ENCODE measurements around the gene PSMC1. TPM values are rescaled to one million over a fixed set of nuclear protein-coding genes. Genes with fewer than 3 reads are reported as not detected.
A peak's percentile ranks its signal among the peaks of the same experiment; 100 is the strongest.

PSMC1 gene
- total and polyA plus RNA-seq, 10 of the 15 experiments (the other 5 are each of a cell fraction or from before 2014, with no cell fraction given) = 97.4 to 286 (median 209) TPM

GRCh38 chr14:90274019-90274418 is 17.7 kb downstream of the PSMC1 start:
- H3K36me3 ChIP-seq (ENCODE audit: control insufficient read depth in 2 of 2, insufficient read depth in 2 of 2, low read length in 1 of 2) = peaks cover 13 to 27% of the 10 kb centered on the region in 2 experiments
- no peaks in the 10 kb centered on the region for H3K79me2 ChIP-seq (ENCODE audit: control insufficient read depth, insufficient read depth, low read length)
- no peaks in the 10 kb centered on the region for H3K4me1 ChIP-seq (ENCODE audit: control insufficient read depth, insufficient read depth, low read length)
- ChIA-PET CTCF (no interaction called here), SMC1A (ENCODE audit: uncharacterized antibody, unreplicated experiment) (no interaction called here), POLR2A (no interaction called here), RAD21 (ENCODE audit: unreplicated experiment) (no interaction called here)
- H4K20me1 ChIP-seq (ENCODE audit: control insufficient read depth, insufficient read depth) = no peaks in the 10 kb centered on the region
- no peak overlapping the region for H3K27ac ChIP-seq (ENCODE audit: control insufficient read depth, insufficient read depth)
- peak; percentile 34 for ATAC-seq
- no peak for DNase-seq (ENCODE audit: low read depth, low spot score)
- TF ChIP-seq CHD1 (IDR thresholded peaks at IDR 0.05; ENCODE audit: low read depth, low read length) (no peak), POLR2AphosphoS5 (IDR thresholded peaks at IDR 0.05; ENCODE audit: low read length) (peak; percentile 48; the same call in 1 of the 2 replicates), POLR2A (IDR thresholded peaks at IDR 0.05; ENCODE audit: low read depth, low read length) (peak; percentile 80)
- no peaks in the 10 kb centered on the region for H3K27me3 ChIP-seq (replicated peaks in 1 of 2; ENCODE audit: control insufficient read depth in 2 of 2, insufficient read depth in 2 of 2, low read length in 1 of 2)
- no peak overlapping the region for H3K4me2 ChIP-seq (ENCODE audit: control insufficient read depth, insufficient read depth)
- no peak overlapping the region for H3K4me3 ChIP-seq
- WGBS (ENCODE audit: insufficient coverage, insufficient replicate concordance, low lambda C conversion rate, missing lambda C conversion rate) = 85% methylated on average over 7 of the region's 9 CpGs
- intact Hi-C loops (cut with micrococcal nuclease; ENCODE audit: unreplicated experiment) (no loop called here), in situ Hi-C loops (cut with MboI) (no loop called here)
- FAIRE-seq = no peak
- no peak overlapping the region for H2AFZ ChIP-seq (ENCODE audit: control insufficient read depth, low read depth, low read length)
- no TSS peak for BruUV-seq (replicated peaks)
- no peaks in the 10 kb centered on the region for H3K9me3 ChIP-seq (replicated peaks; ENCODE audit: control insufficient read depth, insufficient read depth, low read length)
- no peak overlapping the region for H3K9ac ChIP-seq (ENCODE audit: control insufficient read depth, insufficient read depth, low read length)

- Histone ChIP-seq H3K4me1 (ENCODE audit: control insufficient read depth, insufficient read depth, low read length) (no peaks in the 10 kb centered on the region), H3K36me3 (ENCODE audit: control insufficient read depth in 2 of 2, insufficient read depth in 2 of 2, low read length in 1 of 2) (peaks cover 13 to 22% of the 10 kb centered on the region in 2 experiments), H3K4me3 (no peak overlapping the region), H3K27ac (ENCODE audit: control insufficient read depth, insufficient read depth) (no peak overlapping the region), H3K9me3 (replicated peaks; ENCODE audit: control insufficient read depth, insufficient read depth, low read length) (no peaks in the 10 kb centered on the region), H3K4me2 (ENCODE audit: control insufficient read depth, insufficient read depth) (no peak overlapping the region), H2AFZ (ENCODE audit: control insufficient read depth, low read depth, low read length) (no peak overlapping the region), H3K9ac (ENCODE audit: control insufficient read depth, insufficient read depth, low read length) (no peak overlapping the region), H4K20me1 (ENCODE audit: control insufficient read depth, insufficient read depth) (no peaks in the 10 kb centered on the region), H3K27me3 (replicated peaks in 1 of 2; ENCODE audit: control insufficient read depth in 2 of 2, insufficient read depth in 2 of 2, low read length in 1 of 2) (no peaks in the 10 kb centered on the region), H3K79me2 (ENCODE audit: control insufficient read depth, insufficient read depth, low read length) (no peaks in the 10 kb centered on the region)
- POLR2A ChIA-PET = no interaction called here
- TF ChIP-seq SIN3A (IDR thresholded peaks at IDR 0.05; ENCODE audit: low read depth, low read length) = no peak
- TF ChIP-seq SPI1 (IDR thresholded peaks at IDR 0.05; ENCODE audit: borderline replicate concordance, insufficient read depth, low read depth, low read length) = no peak
- TF ChIP-seq HDAC6 (IDR thresholded peaks at IDR 0.05; ENCODE audit: unreplicated experiment) = no peak
- TF ChIP-seq ZNF217 (IDR thresholded peaks at IDR 0.05) = no peak
- no peak for TF ChIP-seq NRF1 (conservative IDR thresholded peaks at IDR 0.05; ENCODE audit: low read depth, low read length)
- TF ChIP-seq RAD51 (IDR thresholded peaks at IDR 0.05) = no peak
- TF ChIP-seq PAX8 (IDR thresholded peaks at IDR 0.05) = no peak
- no peak for TF ChIP-seq ZZZ3 (IDR thresholded peaks at IDR 0.05; ENCODE audit: control insufficient read depth, insufficient read length, low read depth)
- TF ChIP-seq ZNF207 (IDR thresholded peaks at IDR 0.05; ENCODE audit: borderline replicate concordance) = no peak
- no peak for TF ChIP-seq CHD4 (IDR thresholded peaks at IDR 0.05)
- TF ChIP-seq NBN (IDR thresholded peaks at IDR 0.05) = no peak
- no peak for TF ChIP-seq USF1 (IDR thresholded peaks at IDR 0.05; ENCODE audit: borderline replicate concordance, extremely low read length, insufficient read depth, low read depth, low read length)
- TF ChIP-seq SUPT20H (IDR thresholded peaks at IDR 0.05; ENCODE audit: borderline replicate concordance, control insufficient read depth, low read depth, low read length) = no peak
- no TSS peak for BruUV-seq (replicated peaks)
- FAIRE-seq (no peak), ATAC-seq (peak; percentile 11; the same call in 1 of the 3 replicates), DNase-seq (ENCODE audit: low read depth, low spot score) (no peak)
- 76% methylated on average over 8 of the region's 8 CpGs for WGBS (ENCODE audit: insufficient coverage, insufficient replicate concordance, low lambda C conversion rate, missing lambda C conversion rate)
- in situ Hi-C loops (cut with MboI) = no loop called here
- SMC1A ChIA-PET (ENCODE audit: uncharacterized antibody, unreplicated experiment) = no interaction called here
- intact Hi-C loops (cut with micrococcal nuclease; ENCODE audit: unreplicated experiment) = no loop called here
- RAD21 ChIA-PET (ENCODE audit: unreplicated experiment) = no interaction called here
- CTCF ChIA-PET = interaction anchor here (1.3 kb wide), 1 partner anchor 28 kb away, joined by 3 read pairs; no protein-coding TSS in a partner anchor
These were observed 18.6 kb downstream of the PSMC1 start for GRCh38 chr14:90274808-90275457.
